PC-9 (cell line): ENCODE measurements around the gene CTNNA3.

Experiments used
- EZH2 ChIP-seq: fragments of 200-600 bp; sonication (generic); IDR thresholded peaks from 2 replicates; pipeline ENCODE4 v1.8.0; 2017; ENCODE audit warnings: antibody characterized with exemption, low read depth
- TF ChIP-seq, protein P1 (sequence below): fragments of 200-600 bp; sonication (generic); conservative IDR thresholded peaks from 2 replicates; pipeline ENCODE4 v1.6.1; 2017; ENCODE audit warnings: mixed run types, antibody characterized with exemption, mild to moderate bottlenecking, moderate library complexity

DNA sequence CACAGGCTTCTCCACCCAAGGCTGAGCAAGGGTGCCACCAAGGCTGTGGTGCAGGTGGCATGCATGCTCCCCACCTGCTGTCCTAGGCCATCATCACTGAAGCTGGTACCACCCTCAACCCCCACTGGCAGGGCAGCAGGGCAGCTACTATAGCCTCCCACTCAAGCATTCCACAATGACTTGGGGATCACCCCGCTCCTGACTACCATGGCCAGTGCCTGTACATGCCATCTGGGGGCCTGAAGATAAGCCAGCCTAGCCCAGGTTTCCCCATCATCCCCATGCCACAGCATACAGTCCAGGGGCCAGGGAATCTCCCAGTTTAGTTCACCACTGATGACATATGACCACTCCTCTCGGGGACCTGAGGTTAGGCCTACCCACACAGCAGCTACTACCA, 1281.1 kb downstream of the CTNNA3 start:
- no peak for TF ChIP-seq EZH2
- TF ChIP-seq, protein P1, sequence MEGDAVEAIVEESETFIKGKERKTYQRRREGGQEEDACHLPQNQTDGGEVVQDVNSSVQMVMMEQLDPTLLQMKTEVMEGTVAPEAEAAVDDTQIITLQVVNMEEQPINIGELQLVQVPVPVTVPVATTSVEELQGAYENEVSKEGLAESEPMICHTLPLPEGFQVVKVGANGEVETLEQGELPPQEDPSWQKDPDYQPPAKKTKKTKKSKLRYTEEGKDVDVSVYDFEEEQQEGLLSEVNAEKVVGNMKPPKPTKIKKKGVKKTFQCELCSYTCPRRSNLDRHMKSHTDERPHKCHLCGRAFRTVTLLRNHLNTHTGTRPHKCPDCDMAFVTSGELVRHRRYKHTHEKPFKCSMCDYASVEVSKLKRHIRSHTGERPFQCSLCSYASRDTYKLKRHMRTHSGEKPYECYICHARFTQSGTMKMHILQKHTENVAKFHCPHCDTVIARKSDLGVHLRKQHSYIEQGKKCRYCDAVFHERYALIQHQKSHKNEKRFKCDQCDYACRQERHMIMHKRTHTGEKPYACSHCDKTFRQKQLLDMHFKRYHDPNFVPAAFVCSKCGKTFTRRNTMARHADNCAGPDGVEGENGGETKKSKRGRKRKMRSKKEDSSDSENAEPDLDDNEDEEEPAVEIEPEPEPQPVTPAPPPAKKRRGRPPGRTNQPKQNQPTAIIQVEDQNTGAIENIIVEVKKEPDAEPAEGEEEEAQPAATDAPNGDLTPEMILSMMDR: no peak
